PC-3 (cell line): ENCODE measurements around the gene AURKB. TPM values are rescaled to one million over a fixed set of nuclear protein-coding genes. Genes with fewer than 3 reads are reported as not detected.
"Not testable (repeated sequence)": the region's sequence is repeated elsewhere in the genome, so short reads cannot be mapped to it uniquely, and the experiment has no call there.

Source experiments
- ATAC-seq: fragments of 200-7000 bp; cut with Tn5 transposase; 2 replicates; pipeline ENCODE4 v1.9.1; 2020; ENCODE audit warnings: mild to moderate bottlenecking, moderate library complexity
- BruUV-seq: library from RNA; stranded (reverse); fragments of 400-500 nt; replicated peaks from 2 replicates; lab custom pipeline; 2021; lab: Mats Ljungman, UMichigan
- CTCF ChIA-PET: fragments of 300-600 bp; sonication (Branson Sonifier 250); formaldehyde crosslinking; loops from one replicate; lab custom pipeline; 2022; ENCODE audit warnings: antibody characterized with exemption; lab: Charles Lee
- POLR2A ChIA-PET: fragments of 300-600 bp; sonication (Branson Sonifier 250); formaldehyde crosslinking; loops from one replicate; lab custom pipeline; 2022; ENCODE audit warnings: antibody characterized with exemption; ENCODE audit not compliant: unreplicated experiment; lab: Charles Lee
- DNase-seq: peaks from one replicate; pipeline ENCODE4 v3.0.0-alpha.2; 2015
- H2AFZ ChIP-seq: fragments of 300-600 bp; sonication (generic); 2 replicates; pipeline ENCODE4 v1.6.0; 2016; ENCODE audit warnings: antibody characterized with exemption, low read length
- H3F3A ChIP-seq: fragments of 300-600 bp; sonication (generic); one replicate; pipeline ENCODE4 v1.6.0; 2017; ENCODE audit warnings: antibody characterized with exemption, low read length, control low read depth, mild to moderate bottlenecking; ENCODE audit not compliant: unreplicated experiment
- H3K27ac ChIP-seq: fragments of 300-600 bp; sonication (generic); 2 replicates; pipeline ENCODE4 v1.5.1; 2016; ENCODE audit warnings: mild to moderate bottlenecking, low read length
- H3K27me3 ChIP-seq: fragments of 300-600 bp; sonication (generic); 2 replicates; pipeline ENCODE4 v1.6.1; 2016; ENCODE audit warnings: low read length, mixed read lengths
- H3K36me3 ChIP-seq: fragments of 300-600 bp; sonication (generic); 2 replicates; pipeline ENCODE4 v1.6.1; 2016; ENCODE audit warnings: low read depth, mixed run types, low read length, mixed read lengths
- H3K4me1 ChIP-seq: fragments of 300-600 bp; sonication (generic); 2 replicates; pipeline ENCODE4 v1.5.1; 2016; ENCODE audit warnings: low read length; ENCODE audit not compliant: insufficient read depth
- H3K4me2 ChIP-seq: fragments of 300-600 bp; sonication (generic); 2 replicates; pipeline ENCODE4 v1.6.0; 2016; ENCODE audit warnings: low read length
- H3K4me3 ChIP-seq: fragments of 300-600 bp; sonication (generic); 2 replicates; pipeline ENCODE4 v1.5.1; 2016; ENCODE audit warnings: mild to moderate bottlenecking, low read length, mixed read lengths
- H3K79me2 ChIP-seq: fragments of 300-600 bp; sonication (generic); 2 replicates; pipeline ENCODE4 v1.6.1; 2017; ENCODE audit warnings: low read length, mixed read lengths
- H3K9ac ChIP-seq: fragments of 300-600 bp; sonication (generic); 2 replicates; pipeline ENCODE4 v1.6.0; 2016; ENCODE audit warnings: mild to moderate bottlenecking, low read length
- H3K9me2 ChIP-seq: fragments of 300-600 bp; sonication (generic); replicated peaks from 2 replicates; pipeline ENCODE4 v1.6.1; 2016; ENCODE audit warnings: mixed run types, low read length, mixed read lengths
- H3K9me3 ChIP-seq: fragments of 300-600 bp; sonication (generic); 2 replicates; pipeline ENCODE4 v1.6.1; 2016; ENCODE audit warnings: low read length, mixed read lengths
- H4K20me1 ChIP-seq: fragments of 300-600 bp; sonication (generic); 2 replicates; pipeline ENCODE4 v1.6.1; 2016; ENCODE audit warnings: low read length, mixed read lengths
- CTCF ChIP-seq: fragments of 300-600 bp; sonication (generic); conservative IDR thresholded peaks from 2 replicates; pipeline ENCODE4 v1.5.1; 2017; ENCODE audit warnings: antibody characterized with exemption, low read depth, mild to moderate bottlenecking, low read length
- EZH2 ChIP-seq: fragments of 300-600 bp; sonication (generic); IDR thresholded peaks from one replicate; pipeline ENCODE4 v1.6.1; 2017; ENCODE audit warnings: antibody characterized with exemption, mild to moderate bottlenecking, low read length; ENCODE audit not compliant: unreplicated experiment
- EZH2phosphoT487 ChIP-seq: fragments of 300-600 bp; sonication (generic); IDR thresholded peaks from 2 replicates; pipeline ENCODE4 v1.6.1; 2018; ENCODE audit warnings: mild to moderate bottlenecking, antibody characterized with exemption, low read length, borderline replicate concordance
- intact Hi-C: fragments of 100-400 bp; cut with micrococcal nuclease; formaldehyde crosslinking; loops from 2 replicates; pipeline ENCODE4 v1.9.0; 2023
- total RNA-seq: library from RNA; depleted of rRNA; stranded (reverse); fragments of >200 nt; gene quantifications from 2 replicates; pipeline ENCODE4 v1.2.3, GENCODE V29; 2014

Gene AURKB
- total RNA-seq, 1 experiment from 2014 or later = 82.9 TPM

DNA sequence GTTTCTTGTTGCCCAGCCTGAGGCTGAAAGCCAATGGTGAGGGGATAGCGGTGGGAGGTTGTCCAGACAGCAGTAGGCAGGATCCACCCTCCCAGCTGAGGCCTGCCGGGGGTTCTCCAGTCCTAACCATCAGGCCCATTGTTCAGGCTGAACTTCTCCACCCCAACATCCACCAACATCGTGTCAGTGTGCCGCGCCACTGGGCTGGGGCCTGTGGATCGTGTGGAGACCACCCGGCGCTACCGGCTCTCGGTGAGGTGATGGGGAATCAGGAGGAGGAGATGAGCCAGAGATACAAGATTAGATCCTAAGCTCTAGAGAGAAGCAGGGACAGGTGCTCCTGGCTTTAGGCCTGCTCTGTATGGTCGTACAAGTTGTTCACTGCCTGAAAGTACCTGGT, 44.5 kb upstream of the AURKB start:
- ATAC-seq = no peak
- Histone ChIP-seq H3K27ac (no peak overlapping the region), H3K36me3 (peaks cover 16% of the 10 kb centered on the region; the same call in 1 of the 2 replicates), H3K4me1 (peaks cover 8% of the 10 kb centered on the region), H3K79me2 (peaks cover 32% of the 10 kb centered on the region), H3K9ac (no peak overlapping the region), H3K9me3 (no peaks in the 10 kb centered on the region), H3K4me2 (no peak overlapping the region), H2AFZ (no peak overlapping the region), H3K4me3 (no peak overlapping the region), H3K9me2 (no peaks in the 10 kb centered on the region), H3F3A (no peaks in the 10 kb centered on the region), H4K20me1 (no peaks in the 10 kb centered on the region), H3K27me3 (no peaks in the 10 kb centered on the region)
- BruUV-seq = no TSS peak
- CTCF ChIA-PET = no interaction called here
- no peak for DNase-seq
- intact Hi-C loops = loop anchor here (2.0 kb wide), 1 partner anchor 42 kb away; no protein-coding TSS in a partner anchor
- no peak for TF ChIP-seq EZH2phosphoT487
- TF ChIP-seq EZH2 = no peak
- no peak for TF ChIP-seq CTCF
- POLR2A ChIA-PET = no interaction called here

DNA sequence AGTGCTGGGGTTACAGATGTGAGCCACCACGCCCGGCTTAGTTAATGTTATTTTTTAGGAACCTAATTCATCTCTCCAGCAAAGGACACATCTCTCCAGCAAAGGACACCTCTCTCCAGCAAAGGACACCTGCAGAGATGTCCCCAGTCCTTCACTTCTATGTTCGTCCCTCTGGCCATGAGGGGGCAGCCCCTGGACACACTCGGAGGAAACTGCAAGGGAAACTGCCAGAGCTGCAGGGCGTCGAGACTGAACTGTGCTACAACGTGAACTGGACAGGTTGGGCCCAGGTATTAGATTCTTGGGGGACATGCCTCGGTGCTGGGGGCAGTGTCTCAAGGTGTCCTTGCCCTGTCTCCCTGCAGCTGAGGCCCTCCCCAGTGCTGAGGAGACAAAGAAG, 43.4 kb upstream of the AURKB start:
- H3K9ac ChIP-seq = no peak overlapping the region
- ATAC-seq = peak; percentile 40; the same call in 1 of the 2 replicates
- CTCF ChIA-PET = no interaction called here

DNA sequence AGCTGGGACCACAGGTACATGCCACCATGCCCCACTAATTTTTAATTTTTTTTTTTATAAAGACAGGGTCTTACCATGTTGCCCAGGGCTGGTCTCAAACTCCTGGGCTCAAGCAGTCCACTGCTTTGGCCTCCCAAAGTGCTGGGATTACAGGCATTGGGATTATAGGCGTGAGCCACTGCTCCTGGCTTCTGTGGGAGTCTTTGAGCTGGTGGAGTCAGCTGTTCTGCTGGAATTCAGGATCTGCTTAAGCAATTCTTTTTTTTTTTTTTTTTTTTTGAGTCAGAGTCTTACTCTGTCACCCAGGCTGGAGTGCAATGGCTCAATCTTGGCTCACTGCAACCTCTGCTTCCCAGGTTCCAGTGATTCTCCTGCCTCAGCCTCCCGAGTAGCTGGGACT, 41.0 kb upstream of the AURKB start:
- H3K27ac ChIP-seq, intact Hi-C loops, ATAC-seq, POLR2A ChIA-PET, H3K9me2 ChIP-seq, DNase-seq, H4K20me1 ChIP-seq, BruUV-seq, H3K9ac ChIP-seq, H3K27me3 ChIP-seq, H3F3A ChIP-seq, H3K9me3 ChIP-seq, H3K4me2 ChIP-seq, H2AFZ ChIP-seq, H3K4me1 ChIP-seq, CTCF ChIA-PET, H3K4me3 ChIP-seq: not testable (repeated sequence)
- H3K79me2 ChIP-seq = peaks cover 41% of the 10 kb centered on the region
- peaks cover 16% of the 10 kb centered on the region; the same call in 1 of the 2 replicates for H3K36me3 ChIP-seq

More for the DNA sequence above, 43.4 kb upstream of the AURKB start:
- Histone ChIP-seq H3K27me3 (no peaks in the 10 kb centered on the region), H3K4me1 (peaks cover 10% of the 10 kb centered on the region), H3K27ac (no peak overlapping the region), H3K79me2 (peaks cover 40% of the 10 kb centered on the region), H4K20me1 (no peaks in the 10 kb centered on the region), H3K9me2 (no peaks in the 10 kb centered on the region), H3K36me3 (peaks cover 16% of the 10 kb centered on the region; the same call in 1 of the 2 replicates), H3F3A (no peaks in the 10 kb centered on the region), H3K4me3 (no peak overlapping the region), H3K4me2 (no peak overlapping the region), H2AFZ (no peak overlapping the region), H3K9me3 (no peaks in the 10 kb centered on the region)
- BruUV-seq = no TSS peak
- POLR2A ChIA-PET = no interaction called here
- DNase-seq = no peak
- TF ChIP-seq EZH2phosphoT487 (no peak), CTCF (peak; percentile 46)
- intact Hi-C loops = loop anchor here (2.0 kb wide), 1 partner anchor 43 kb away; no protein-coding TSS in a partner anchor
